Inflammatory macrophage treated with lipopolysaccharide for 4 hours (primary cell): Measurements from ENCODE around the gene PYCR2.
A peak's percentile ranks its signal among the peaks of the same experiment; 100 is the strongest.
"Not testable (repeated sequence)": the region's sequence is repeated elsewhere in the genome, so short reads cannot be mapped to it uniquely, and the experiment has no call there.

ENCODE experiments used
- DNase-seq: peaks from one replicate; pipeline ENCODE4 v3.0.0-alpha.2; 2020

PYCR2 gene

DNA sequence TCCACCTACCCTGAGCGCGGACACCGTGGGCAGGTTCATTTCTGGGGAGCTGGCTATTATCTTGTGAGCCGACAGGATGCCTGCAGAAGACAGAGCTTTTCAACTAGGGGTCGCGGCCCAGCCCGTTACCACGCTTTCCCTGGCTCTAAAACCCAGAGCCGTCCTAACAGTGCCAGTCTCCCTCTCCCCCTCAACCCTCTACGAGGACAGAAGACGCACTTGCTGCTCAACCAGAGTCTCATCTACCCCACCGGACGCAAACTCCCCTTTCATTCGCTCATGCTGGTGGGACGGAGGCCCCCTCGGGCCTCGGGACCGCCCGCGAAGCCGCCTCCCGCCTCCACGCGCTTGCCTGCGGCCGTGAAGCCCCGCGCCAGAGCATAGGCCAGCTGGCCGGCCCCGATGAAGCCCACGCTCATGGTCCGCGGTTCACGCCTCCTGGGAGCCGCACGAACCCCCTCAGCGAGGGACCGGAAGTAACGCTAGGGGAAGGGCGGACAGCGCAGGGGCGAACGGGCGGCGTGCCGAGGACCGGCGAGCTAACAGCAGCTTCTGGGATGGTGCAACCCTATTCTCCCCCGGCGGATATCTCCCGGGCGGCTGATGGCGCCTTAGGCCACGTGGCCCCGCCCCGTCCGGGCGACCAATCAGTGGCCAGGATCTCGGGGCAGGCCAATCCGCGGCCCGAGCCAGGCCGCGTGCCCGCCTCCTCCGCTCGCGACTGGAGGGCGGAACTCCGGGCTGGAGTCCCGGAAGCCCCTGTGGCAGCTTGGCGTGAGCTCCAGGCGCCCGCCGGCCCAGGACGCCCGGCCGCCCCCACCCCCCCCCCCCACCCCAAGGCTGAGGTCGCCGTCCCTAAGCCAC, at the start of gene PYCR2:
PYCR2 (minus strand) TSS at position 559 of the 864 bp plus-strand sequence; CDS start at position 419, 140 bp downstream.
- DNase-seq = peak; percentile 98

DNA sequence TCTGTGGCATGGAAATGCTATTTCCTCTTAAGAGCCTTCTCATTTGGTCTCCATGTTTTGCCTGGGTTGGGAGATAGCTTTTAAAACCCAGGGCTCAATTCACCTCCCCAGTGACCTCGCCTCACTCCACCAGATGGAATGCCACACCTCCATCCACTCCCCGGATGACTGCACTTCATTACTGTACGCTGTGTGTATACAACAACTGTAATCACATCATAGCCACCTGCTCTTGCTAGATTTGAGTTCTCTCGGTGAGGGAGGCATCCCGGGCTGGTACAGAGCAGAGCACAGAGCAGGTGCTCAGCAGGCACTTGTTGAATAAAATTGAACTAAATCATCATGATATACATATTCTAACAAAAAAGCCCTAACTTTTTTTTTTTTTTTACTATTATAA, 49.1 kb upstream of the PYCR2 start:
- DNase-seq = no peak

DNA sequence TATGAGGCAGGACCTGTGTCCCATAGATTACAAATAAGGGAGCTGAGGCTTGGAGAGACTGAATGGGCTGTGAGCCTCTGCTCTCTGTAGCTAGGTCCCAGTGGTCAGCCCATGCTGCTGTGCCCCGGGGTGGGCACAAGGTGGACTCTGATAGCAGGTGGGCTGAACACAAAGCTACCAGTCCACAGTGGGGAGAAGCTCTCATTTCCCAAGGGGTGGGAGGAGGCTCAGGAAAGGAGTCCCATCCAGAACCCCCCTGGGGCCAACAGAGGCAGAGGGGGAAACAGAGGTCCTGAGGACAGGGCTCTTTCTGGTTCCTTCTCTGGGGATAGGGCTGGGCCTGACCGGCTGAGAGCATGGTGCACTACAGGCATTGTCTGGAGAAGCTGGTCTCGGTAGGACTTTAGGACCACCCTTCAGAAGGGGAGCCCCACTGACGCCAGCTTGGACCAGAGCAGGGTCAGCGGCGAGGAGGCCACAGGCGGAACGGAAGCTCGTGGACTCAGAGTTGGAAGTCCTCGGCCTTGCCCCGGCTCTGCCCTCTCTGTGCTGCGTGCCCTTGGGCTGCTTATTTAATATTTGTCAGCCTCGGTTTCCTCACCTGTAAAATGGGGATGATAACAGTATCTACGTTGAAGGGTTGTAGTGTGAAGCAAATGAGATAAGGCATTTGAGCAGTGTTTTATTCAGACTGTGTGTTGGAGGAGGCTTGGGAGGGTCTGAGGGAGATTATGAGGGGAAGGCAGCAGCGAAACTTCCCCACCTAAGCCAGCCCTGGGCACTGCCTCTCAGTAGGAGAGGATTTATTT, 48.5 kb upstream of the PYCR2 start:
- DNase-seq = no peak

DNA sequence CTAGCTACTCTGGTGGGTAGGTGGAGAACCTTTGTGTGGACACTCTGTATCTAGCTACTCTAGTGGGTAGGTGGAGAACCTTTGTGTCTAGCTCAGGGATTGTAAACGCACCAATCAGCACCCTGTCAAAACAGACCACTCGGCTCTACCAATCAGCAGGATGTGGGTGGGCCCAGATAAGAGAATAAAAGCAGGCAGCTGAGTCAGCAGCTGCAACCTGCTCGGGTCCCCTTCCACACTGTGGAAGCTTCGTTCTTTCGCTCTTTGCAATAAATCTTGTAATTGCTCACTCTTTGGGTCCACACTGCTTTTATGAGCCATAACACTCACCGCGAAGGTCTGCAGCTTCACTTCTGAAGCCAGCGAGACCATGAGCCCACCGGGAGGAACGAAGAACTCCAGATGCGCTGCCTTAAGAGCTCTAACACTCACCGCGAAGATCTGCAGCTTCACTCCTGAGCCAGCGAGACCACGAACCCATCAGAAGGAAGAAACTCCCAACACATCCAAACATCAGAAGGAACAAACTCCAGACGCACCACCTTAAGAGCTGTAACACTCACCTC, 46.6 kb upstream of the PYCR2 start:
- DNase-seq = not testable (repeated sequence)

DNA sequence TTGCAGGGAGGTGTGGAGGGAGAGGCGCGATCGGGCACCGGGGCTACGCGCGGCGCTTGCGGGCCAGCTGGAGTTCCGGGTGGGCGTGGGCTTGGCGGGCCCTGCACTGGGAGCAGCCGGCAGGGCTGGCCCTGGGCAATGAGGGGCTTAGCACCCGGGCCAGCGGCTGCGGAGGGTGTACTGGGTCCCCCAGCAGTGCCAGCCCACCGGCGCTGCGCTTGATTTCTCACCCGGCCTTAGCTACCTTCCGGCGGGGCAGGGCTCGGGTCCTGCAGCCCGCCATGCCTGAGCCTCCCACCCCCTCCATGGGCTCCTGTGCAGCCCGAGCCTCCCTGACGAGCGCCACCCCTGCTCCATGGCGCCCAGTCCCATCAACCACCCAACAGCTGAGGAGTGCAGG, 45.7 kb upstream of the PYCR2 start:
- DNase-seq = not testable (repeated sequence)

DNA sequence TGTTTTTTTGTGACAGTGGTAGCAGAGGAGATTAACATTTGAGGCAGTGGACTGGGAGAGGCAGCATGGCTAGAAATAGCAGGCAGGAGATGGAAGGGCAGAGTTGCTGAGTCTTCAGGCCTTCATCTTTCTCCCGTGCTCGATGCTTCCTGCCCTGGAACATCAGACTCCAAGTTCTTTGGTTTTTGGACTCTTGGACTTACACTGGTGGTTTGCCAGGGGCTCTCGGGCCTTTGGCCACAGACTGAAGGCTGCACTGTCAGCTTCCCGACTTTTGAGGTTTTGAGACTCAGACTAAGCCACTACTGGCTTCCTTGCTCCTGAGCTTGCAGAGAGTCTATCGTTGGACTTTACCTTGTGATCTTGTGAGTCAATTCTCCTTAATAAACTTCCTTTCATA, 41.2 kb upstream of the PYCR2 start:
- DNase-seq = no peak

DNA sequence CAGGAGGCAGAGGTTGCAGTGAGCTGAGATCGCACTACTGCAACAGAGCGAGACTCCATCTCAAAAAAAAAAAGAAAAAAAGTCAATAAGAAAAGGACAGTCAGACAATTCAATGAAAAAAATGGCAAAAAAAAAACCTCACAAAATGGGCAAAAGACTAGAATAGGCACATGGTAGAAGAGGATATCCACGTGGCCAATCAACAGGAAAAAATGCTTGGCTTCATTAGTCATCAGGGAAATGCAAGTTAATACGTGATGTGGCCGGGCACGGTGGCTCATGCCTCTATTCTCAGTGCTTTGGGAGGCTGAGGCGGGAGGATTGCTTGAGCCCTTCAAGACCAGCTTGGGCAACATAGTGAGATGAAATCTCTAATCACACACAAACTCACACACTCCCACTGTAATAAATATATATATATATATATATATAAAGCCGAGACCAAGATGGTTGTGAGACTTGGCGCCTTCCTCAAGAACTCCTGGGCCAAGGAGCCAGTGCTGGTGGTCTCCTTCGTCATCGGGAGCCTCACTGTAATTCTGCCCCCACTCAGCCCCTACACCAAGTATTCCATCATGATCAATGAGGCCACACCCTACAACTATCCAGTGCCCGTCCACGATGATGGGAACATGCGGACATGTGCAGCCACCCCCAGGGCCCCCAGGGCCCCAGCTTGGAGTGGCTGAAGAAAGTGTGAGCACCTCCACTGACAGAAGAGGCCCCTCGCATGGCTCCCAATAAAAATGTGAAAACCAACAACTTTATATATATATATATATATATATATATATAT, 39.9 kb upstream of the PYCR2 start:
- DNase-seq = no peak

DNA sequence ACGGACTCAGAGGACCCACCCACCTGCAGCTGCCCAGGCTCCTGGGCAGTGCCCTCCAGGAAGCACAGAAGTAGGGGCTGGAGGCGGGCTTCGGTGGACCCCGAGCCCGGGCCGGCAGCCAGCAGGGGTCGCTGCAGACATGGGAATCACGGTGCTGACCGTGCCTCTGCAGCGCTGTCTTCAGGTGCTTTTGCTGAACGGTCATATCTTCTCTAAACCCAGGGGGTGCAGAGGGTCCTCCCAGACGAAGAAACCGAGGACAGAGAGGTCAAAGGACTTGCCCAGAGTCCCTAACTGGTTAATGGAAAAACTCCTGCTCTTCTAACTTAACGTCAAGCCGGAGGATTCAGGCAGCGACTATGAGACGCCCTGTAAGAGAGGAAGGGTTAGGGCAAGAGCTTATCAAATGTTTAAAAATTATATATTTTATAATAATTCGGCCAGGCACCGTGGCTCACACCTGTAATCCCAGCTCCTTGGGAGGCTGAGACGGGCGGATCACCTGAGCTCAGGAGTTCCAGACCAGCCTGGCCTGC, 38.5 kb upstream of the PYCR2 start:
- peak; percentile 25 for DNase-seq

DNA sequence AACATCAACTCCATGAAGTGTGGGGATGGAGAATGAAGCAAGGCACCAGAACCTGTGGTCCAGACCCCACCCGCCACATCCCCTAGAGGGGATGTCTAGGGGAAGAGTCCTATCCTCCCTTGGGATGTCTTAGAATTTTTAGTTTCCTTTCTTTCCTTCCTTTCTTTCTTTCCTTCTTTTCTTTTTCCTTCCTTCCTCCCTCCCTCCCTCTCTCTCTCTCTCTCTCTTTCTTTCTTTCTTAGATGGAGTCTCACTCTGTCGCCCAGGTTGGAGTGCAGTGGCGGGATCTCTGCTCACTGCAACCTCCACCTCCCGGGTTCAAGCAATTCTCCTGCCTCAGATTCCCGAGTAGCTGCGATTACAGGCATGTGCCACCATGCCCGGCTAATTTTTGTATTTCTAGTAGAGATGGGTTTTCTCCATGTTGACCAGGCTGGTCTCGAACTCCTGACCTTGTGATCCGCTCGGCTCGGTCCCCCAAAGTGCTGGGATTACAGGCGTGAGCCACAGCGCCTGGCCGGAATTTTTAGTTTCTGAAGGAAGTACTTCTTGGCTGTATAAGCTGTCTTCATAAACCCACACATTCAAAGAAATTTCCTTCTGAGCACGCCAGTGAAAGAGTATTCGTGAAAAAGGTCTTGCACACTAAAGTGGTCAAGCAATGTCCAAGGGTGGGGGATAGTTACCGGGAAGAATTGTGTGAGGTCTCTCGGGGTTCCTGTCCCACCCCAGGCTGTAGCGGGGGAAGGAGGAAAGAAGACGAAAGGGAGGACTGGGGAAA, 37.8 kb upstream of the PYCR2 start:
- DNase-seq = no peak

DNA sequence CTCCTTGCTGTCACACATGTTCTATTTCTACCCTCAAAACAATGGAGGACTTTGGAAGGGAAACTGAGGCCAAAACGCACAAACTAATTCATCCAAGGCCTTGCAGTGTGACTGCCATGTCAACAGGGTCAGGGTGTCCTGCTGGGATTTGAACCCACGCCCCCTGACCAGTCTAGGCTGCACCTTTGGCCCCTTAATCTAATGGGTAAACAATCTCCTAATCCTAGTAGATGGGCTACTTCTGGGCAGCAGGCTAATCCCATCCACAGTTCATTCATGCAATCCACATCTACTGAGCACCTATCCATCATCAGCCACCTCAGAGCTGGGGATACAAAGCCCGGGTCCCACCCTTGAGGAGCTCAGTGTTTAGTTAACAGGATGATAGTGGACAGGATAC, 34.0 kb upstream of the PYCR2 start:
- DNase-seq = no peak

DNA sequence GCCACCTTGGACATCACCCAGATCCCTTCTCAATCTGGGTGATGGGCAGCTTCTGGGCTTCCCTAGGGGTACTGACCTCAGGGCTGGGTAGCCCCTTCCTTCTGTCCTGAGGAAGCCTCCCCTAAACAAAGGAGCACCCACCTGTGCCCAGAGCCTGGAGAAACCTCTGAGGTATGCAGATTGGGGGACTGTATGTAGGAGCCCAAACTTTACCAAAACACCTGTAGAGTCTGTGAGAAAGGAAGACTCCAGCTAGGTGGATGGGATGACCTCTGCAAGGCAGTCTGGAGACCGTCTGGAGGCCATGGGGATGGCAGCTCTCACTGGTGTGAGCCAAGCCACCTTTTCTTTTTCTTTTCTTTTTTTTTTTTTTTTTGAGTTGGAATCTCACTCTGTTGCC, 30.7 kb upstream of the PYCR2 start:
- DNase-seq = no peak

DNA sequence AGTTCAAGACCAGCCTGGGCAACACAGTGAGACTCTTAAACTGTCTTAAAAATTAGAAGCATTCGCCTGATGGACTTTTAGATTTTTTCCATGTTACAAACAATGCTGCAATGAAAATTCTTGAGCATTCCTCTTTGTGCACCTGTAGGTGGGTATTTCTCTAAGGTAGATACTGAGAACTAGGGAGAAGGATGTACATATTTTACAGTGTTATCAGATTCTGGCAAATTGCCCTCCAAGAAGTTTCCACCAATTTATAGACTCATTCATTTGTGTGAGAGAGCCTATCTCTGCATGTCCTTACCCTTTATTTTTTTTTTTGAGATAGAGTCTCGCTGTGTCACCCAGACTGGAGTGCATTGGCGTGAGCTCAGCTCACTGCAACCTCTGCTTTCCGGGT, 29.3 kb upstream of the PYCR2 start:
- DNase-seq = no peak

DNA sequence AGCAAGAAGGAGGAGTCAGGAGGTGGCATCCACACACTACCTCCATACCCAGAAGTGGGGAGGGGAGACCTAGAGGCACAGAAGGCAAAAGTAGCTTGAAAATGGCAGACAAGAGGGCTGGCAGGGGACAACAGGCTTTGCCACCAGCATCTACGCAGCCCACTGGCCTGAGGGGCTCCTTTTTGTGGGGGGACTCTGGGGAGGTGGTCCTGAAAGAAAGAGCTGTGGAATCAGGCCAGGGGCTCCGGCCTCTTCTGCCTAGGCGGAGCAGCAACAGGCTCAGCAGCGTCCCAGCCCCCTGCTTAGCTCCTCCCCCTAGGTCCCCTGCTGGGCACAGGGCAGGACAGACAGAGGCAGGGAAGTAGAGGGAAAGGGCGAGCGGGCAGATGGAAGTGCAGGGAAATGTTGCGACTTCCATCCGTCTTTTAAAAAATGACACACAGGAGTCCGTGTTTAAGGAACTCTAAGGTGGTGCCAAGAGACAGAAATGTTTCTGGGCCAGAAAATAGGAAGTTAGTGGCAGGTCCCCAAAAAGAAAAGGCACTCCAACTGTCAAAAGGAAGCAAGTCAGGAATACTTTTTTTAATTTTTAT, 27.0 kb upstream of the PYCR2 start:
- peak; percentile 8 for DNase-seq

DNA sequence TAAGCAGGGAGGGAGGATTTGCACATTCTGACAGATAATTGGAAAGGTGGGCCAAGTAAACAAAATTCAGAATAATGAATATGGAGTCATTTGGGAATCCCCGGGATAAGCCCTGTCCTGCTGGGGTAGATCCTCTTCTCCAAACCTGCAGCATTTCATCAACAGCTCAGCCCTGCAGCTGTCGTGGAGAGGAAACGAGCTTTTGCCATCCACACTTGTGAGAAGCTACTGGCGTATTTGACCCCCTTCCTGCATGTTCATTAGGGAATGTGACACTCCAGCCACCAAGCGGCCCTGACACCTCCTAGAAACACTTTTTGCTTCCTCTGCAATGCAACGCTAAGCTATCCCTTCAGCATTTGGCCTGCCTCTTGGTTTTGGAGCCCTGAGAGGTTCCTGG, 25.0 kb upstream of the PYCR2 start:
- DNase-seq = no peak

DNA sequence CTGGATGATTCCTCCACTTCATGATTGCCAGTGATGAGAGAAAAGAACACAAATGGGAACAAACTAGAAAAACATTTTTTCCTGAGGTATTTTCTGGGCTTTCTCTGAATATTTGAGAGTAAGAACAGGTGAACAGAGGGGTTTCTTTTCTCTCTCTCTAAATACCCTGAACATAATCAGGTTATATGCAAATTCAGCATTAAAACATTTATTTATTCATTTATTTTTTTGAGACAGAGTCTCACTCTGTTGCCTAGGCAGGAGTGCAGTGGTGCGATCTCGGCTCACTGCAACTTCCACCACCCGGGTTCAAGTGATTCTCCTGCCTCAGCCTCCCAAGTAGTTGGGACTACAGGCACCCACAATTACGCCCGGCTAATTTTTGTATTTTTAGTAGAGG, 22.8 kb upstream of the PYCR2 start:
- no peak for DNase-seq

DNA sequence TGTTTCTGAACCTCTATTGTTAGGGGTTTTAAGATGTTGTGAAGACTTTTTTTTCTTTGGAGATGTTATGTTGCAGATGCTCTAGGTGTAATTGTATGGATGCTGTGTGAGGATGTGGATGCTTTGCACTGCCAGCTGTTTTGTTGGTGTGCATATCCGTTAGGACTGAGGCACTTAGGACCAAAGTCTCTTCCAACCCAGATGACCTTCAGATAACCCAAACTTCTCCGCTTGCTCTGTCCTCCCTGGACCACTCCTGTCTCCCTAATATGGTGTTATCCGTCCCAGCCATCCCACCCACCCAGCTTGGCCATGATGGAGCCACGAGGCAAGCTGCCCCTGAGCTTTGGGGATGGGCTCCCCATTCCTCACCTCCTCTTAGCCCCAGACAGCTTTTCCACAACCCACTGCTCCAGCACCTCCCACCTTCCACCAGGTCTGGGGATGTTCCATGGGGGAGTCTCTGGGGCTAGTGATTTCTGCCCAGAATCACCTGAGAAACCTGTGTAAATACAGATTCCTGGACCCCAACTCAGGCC, 22.1 kb upstream of the PYCR2 start:
- DNase-seq = no peak

DNA sequence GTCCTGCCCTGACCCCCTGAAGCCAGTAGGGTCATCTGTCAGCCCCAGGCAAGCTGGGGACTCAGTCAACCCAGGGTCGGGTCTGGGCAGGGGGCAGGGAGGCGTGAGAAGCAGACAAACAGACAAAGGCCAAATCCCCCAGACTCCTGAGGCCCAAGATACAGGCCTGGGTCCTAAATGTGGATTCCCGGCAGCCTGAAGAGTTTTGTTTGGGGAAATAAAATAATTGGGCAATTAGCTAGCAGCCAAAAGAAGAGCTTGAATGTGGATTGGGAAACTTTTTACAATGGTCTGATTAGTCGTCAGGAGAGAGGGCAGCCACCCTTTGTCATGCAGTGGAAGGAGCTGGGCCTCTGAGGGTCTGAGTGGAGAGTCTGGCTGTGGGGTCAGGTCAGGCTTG, 21.5 kb upstream of the PYCR2 start:
- no peak for DNase-seq

DNA sequence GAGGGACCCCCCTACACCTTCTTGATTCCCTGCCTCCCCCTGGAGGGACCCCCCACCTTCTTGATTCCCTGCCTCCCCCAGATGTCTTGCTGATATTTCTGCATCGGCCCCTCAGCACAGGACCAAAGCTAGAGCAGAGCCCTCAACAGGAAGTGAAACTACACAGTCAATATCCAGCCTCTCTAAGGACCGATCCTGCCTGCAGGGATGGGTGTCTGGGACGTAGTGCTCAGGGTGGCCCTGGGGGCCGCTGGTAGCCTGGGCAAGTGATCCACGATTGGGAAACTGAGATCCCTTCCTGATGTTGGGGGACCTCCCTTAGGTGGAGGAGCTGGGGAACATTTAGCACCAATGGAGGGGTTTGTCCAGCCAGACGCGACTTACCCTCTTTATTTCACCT, 20.9 kb upstream of the PYCR2 start:
- peak; percentile 59 for DNase-seq

DNA sequence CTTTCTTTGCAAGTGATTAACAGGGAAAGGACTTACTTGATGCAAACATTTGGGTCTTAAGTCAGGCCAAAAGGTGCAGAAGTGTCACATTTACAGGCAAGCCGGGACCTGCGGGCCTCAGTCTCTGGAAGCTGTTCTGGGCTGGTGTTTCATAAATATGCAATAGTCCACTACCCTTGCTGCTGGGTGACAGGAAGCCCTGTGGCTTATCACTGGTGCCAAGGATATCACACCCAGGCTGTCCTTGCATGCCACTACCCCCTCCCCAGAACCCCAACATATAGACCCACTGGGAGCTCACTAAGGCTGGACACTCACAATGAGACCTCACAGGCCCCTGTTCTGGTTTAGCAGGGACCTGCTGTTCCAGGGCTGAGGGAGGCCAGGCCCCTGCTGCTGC, 20.3 kb upstream of the PYCR2 start:
- DNase-seq = no peak

DNA sequence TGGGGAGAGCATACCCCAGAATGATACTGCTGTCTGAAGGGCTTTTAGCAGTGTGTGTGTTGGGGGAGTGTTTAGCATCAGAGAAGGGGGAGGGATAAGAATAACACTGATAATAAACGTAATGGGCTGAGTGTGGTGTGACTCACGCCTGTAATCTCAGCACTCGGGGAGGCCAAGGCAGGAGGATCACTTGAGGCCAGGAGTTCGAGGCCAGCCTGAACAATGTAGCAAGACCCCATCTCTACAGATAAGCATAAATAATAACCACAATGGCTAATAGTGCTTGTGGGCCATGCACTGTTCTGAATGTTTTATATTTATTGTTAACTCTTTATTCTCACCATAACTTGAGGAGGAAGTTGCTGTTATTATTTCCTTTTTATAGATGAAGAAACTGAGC, 19.5 kb upstream of the PYCR2 start:
- DNase-seq = no peak

DNA sequence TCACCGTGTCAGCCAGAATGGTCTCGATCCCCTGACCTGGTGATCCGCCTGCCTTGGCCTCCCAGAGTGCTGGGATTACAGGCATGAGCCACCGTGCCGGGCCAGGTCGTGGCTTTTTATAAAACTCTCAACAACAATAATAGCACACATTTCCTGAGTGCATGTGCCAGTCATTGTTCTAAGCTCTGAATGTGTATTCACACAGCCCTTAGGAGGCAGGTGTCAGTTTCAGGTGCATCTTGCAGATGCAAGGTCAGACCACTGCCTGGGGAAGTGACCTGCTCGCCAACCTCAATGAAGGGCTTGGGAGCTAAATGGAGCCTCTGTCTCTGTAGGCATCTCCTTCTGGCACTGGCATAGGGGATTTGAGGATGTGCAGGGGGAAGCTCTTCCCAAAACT, 18.5 kb upstream of the PYCR2 start:
- no peak for DNase-seq

DNA sequence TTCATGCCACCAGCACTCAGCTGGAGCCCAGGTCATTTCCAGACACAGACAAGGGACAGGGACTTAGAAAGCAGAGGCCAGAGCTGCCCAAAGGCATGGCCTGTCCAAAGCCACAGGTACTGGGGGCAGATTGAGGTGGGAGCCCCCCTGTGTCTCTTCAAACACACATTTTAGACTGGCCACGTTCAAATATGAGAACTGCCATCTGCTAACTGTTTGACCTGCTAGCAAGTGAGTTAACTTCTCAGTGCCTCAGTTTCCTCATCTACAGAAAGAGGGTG, 17.8 kb upstream of the PYCR2 start:
- no peak for DNase-seq
